ENCODE data around the gene FAM186B. TPM values are rescaled to one million over a fixed set of nuclear protein-coding genes. Genes with fewer than 3 reads are reported as not detected.

FAM186B gene
- total and polyA plus RNA-seq, 12 donors: 0.04 to 1.5 (median 0.66) TPM

DNA sequence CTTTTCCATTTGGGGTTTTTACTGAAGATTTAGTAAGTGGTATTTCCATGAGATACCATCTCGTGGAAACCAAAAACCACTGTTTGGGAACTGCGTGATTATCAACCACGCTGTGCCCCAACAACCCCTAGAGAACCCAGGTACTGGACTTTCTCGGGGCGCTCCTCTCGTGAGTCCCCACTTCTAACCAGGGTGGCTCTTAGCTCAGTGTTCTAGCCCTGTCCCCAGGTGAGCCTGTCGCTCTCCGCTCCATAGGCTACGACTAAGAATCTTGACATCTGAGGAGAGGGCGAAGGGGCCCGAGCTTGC, 38.2 kb downstream of the FAM186B start:
- Histone ChIP-seq H3K36me3 (peaks cover 0 to 41% (median 26%) of the 10 kb centered on the region in 9 donors), H3K27ac (peak overlapping the region; percentile 65 to 98 (median 94)), H3K4me3 (peak overlapping the region; percentile 61 to 97 (median 86)), H3K27me3 (no peaks in the 10 kb centered on the region), H3K4me1 (peaks cover 15 to 67% (median 46%) of the 10 kb centered on the region in 9 donors), H3K9me3 (no peaks in the 10 kb centered on the region)
- WGBS, 2 donors: 6 to 10% methylated on average over 11 of the region's 11 CpGs
- TF ChIP-seq, protein P1, sequence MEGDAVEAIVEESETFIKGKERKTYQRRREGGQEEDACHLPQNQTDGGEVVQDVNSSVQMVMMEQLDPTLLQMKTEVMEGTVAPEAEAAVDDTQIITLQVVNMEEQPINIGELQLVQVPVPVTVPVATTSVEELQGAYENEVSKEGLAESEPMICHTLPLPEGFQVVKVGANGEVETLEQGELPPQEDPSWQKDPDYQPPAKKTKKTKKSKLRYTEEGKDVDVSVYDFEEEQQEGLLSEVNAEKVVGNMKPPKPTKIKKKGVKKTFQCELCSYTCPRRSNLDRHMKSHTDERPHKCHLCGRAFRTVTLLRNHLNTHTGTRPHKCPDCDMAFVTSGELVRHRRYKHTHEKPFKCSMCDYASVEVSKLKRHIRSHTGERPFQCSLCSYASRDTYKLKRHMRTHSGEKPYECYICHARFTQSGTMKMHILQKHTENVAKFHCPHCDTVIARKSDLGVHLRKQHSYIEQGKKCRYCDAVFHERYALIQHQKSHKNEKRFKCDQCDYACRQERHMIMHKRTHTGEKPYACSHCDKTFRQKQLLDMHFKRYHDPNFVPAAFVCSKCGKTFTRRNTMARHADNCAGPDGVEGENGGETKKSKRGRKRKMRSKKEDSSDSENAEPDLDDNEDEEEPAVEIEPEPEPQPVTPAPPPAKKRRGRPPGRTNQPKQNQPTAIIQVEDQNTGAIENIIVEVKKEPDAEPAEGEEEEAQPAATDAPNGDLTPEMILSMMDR (IDR thresholded peaks at IDR 0.05): no peak
- intact Hi-C loops (cut with DNase I): loop anchor here in 1 of 10 donors (5.0 kb wide), 1 partner anchor 505 kb away; the partner anchor contains the start of gene KMT2D
- DNase-seq (no peak), ATAC-seq (peak in 7 of 8 donors; percentile 1 to 12 (median 4))

DNA sequence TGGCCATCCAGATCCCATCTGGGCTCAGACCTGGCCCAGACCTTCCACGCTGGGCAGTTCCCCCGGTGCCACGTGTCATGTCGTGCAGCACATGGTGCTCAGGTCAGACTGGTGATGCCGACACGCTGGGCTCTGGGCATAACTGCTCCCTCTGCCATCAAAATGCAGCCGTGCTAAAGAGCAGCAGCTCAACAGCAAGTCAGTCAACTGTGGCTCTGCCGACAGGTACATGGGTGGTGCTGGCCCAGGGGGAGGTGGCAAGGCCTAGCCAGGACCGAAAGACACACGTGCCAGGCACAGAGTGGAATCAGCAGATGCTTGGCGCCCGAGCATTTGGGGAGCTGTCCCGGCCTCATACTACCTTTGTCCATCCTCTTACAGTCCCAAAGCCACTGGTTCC, 39.1 kb downstream of the FAM186B start:
- peak overlapping the region in 5 of 10 donors; percentile 61 to 97 (median 86) for H3K4me3 ChIP-seq
- 92 to 93% methylated on average over 13 of the region's 13 CpGs for WGBS, 2 donors
- peak overlapping the region; percentile 65 to 98 (median 94) for H3K27ac ChIP-seq
- H3K4me1 ChIP-seq: peaks cover 15 to 67% (median 46%) of the 10 kb centered on the region in 9 donors
- ATAC-seq (peak in 1 of 8 donors; percentile 4), DNase-seq (no peak)
- TF ChIP-seq, protein P1 (IDR thresholded peaks at IDR 0.05): no peak
- peaks cover 0 to 50% (median 34%) of the 10 kb centered on the region in 9 donors for H3K36me3 ChIP-seq
- no peaks in the 10 kb centered on the region for H3K27me3 ChIP-seq
- H3K9me3 ChIP-seq: no peaks in the 10 kb centered on the region
- intact Hi-C loops (cut with DNase I): loop anchor here in 1 of 10 donors (5.0 kb wide), 1 partner anchor 504 kb away; the partner anchor contains the start of gene KMT2D

GRCh38 chr12:49565406-49566265, 39.8 kb downstream of the FAM186B start:
- H3K4me1 ChIP-seq: peaks cover 15 to 61% (median 45%) of the 10 kb centered on the region in 9 donors
- ATAC-seq (peak in 2 of 8 donors; percentile 1 to 11), DNase-seq (no peak)
- H3K27ac ChIP-seq: peak overlapping the region; percentile 76 to 98 (median 94)
- H3K4me3 ChIP-seq: no peak overlapping the region
- WGBS, 2 donors: 87% methylated on average over 12 of the region's 12 CpGs
- no peaks in the 10 kb centered on the region for H3K9me3 ChIP-seq
- peaks cover 0 to 57% (median 41%) of the 10 kb centered on the region in 9 donors for H3K36me3 ChIP-seq
- TF ChIP-seq, protein P1 (IDR thresholded peaks at IDR 0.05): no peak
- intact Hi-C loops (cut with DNase I): loop anchor here in 1 of 10 donors (5.0 kb wide), 1 partner anchor 503 kb away; the partner anchor contains the start of gene KMT2D
- no peaks in the 10 kb centered on the region for H3K27me3 ChIP-seq

DNA sequence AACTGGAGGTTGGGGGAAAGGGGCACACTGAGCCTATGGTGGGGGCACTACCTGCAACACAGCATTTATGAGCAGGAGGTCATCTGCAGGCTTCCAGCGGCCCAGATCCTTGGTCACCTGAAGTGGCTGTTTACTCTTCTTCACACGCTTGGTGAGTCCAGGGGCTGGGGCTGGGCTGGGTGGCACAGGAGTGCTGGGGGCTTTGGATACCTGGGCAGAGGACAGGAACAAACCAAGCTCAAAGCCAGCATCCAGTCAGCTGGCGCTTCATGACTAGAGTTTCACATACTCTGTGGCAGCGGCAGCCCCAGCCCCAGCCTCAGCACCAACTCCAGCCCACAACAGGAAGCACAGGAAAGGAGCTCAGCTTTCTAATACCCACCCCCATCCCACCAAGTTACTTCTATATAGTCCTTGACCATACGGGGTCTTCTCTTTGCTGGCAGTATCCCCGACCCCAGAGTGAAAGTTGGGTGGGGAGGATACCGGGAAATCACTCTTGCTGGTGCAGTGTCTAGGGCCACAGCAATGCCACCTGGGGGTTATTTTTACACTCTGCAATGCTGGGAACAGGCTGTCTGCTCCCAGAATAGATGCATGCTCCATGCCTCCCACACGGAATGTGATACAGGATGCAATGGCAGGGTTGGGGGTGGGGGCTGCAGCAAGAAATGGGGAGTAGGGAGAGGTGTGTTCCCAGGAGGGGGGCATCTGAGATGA, 40.6 kb downstream of the FAM186B start:
- TF ChIP-seq, protein P1 (IDR thresholded peaks at IDR 0.05): peak in 3 of 9 donors; percentile 28 to 30 (median 29)
- peak overlapping the region in 6 of 10 donors; percentile 5 to 28 (median 10) for H3K4me3 ChIP-seq
- H3K27me3 ChIP-seq: no peaks in the 10 kb centered on the region
- H3K9me3 ChIP-seq: no peaks in the 10 kb centered on the region
- H3K4me1 ChIP-seq: peaks cover 15 to 53% (median 38%) of the 10 kb centered on the region in 9 donors
- peak; percentile 20 to 83 (median 74) for ATAC-seq
- DNase-seq: peak in 1 of 2 donors; percentile 52
- H3K27ac ChIP-seq: peak overlapping the region; percentile 76 to 98 (median 94)
- intact Hi-C loops (cut with DNase I): loop anchor here in 1 of 10 donors (5.0 kb wide), 1 partner anchor 503 kb away; the partner anchor contains the start of gene KMT2D
- 48 to 68% methylated on average over 8 of the region's 8 CpGs for WGBS, 2 donors
- H3K36me3 ChIP-seq: peaks cover 0 to 62% (median 48%) of the 10 kb centered on the region in 9 donors

All from heart right ventricle (tissue), 16 donors.